H9 (cell line): ENCODE results near the gene ARHGDIA. TPM values are rescaled to one million over a fixed set of nuclear protein-coding genes. Genes with fewer than 3 reads are reported as not detected.

Experiments used
- DNase-seq: peaks from one replicate; pipeline ENCODE4 v3.0.0-alpha.2; 2017
- H2AFZ ChIP-seq: one replicate; pipeline ENCODE4 v1.6.1; 2013; ENCODE audit warnings: mild to moderate bottlenecking, low read length, control low read depth, moderate library complexity
- H2AK5ac ChIP-seq: 2 replicates; pipeline ENCODE4 v1.6.1; 2013; ENCODE audit warnings: low read length, control low read depth, mixed read lengths; ENCODE audit not compliant: insufficient read length
- H2BK120ac ChIP-seq: one replicate; pipeline ENCODE4 v1.6.1; 2013; ENCODE audit warnings: low read depth, mild to moderate bottlenecking, low read length, control low read depth, inconsistent platforms; ENCODE audit not compliant: poor library complexity, severe bottlenecking
- H2BK12ac ChIP-seq: 2 replicates; pipeline ENCODE4 v1.6.1; 2013; ENCODE audit warnings: low read length, control low read depth, mixed read lengths, low read depth; ENCODE audit not compliant: insufficient read length
- H2BK15ac ChIP-seq: 2 replicates; pipeline ENCODE4 v1.6.1; 2013; ENCODE audit warnings: low read depth, low read length, control low read depth
- H2BK20ac ChIP-seq: one replicate; pipeline ENCODE4 v1.6.1; 2013; ENCODE audit warnings: low read depth, mild to moderate bottlenecking, low read length, control low read depth, inconsistent platforms; ENCODE audit not compliant: poor library complexity, severe bottlenecking
- H2BK5ac ChIP-seq: 2 replicates; pipeline ENCODE4 v1.6.1; 2013; ENCODE audit warnings: low read length, control low read depth, mixed read lengths; ENCODE audit not compliant: insufficient read length
- H3K14ac ChIP-seq: 2 replicates; pipeline ENCODE4 v1.6.1; 2013; ENCODE audit warnings: low read length, control low read depth; ENCODE audit not compliant: insufficient read depth
- H3K18ac ChIP-seq: 2 replicates; pipeline ENCODE4 v1.6.1; 2013; ENCODE audit warnings: low read depth, mild to moderate bottlenecking, mixed read lengths, low read length, control low read depth; ENCODE audit not compliant: insufficient read length
- H3K23ac ChIP-seq: 2 replicates; pipeline ENCODE4 v1.6.1; 2013; ENCODE audit warnings: low read length, control low read depth, mixed read lengths, low read depth; ENCODE audit not compliant: insufficient read length
- H3K23me2 ChIP-seq: 2 replicates; pipeline ENCODE4 v1.6.1; 2013; ENCODE audit warnings: low read depth, mild to moderate bottlenecking, mixed read lengths, low read length, control low read depth; ENCODE audit not compliant: insufficient read length, poor library complexity, severe bottlenecking
- H3K27ac ChIP-seq: 2 replicates; pipeline ENCODE4 v1.5.1; 2013; ENCODE audit warnings: low read length, control low read depth, mixed read lengths, low read depth; ENCODE audit not compliant: insufficient read length
- H3K27me3 ChIP-seq: 2 replicates; pipeline ENCODE4 v1.6.1; 2013; ENCODE audit warnings: low read length, control low read depth, inconsistent platforms; ENCODE audit not compliant: insufficient read depth
- H3K4ac ChIP-seq: 2 replicates; pipeline ENCODE4 v1.6.1; 2013; ENCODE audit warnings: low read depth, mild to moderate bottlenecking, control low read depth, inconsistent platforms, low read length, moderate library complexity
- H3K4me1 ChIP-seq: 2 replicates; pipeline ENCODE4 v1.6.1; 2013; ENCODE audit warnings: low read length, control low read depth, inconsistent platforms; ENCODE audit not compliant: insufficient read depth
- H3K4me2 ChIP-seq: 2 replicates; pipeline ENCODE4 v1.6.1; 2013; ENCODE audit warnings: low read length, control low read depth, mixed read lengths; ENCODE audit not compliant: insufficient read length, insufficient read depth
- H3K56ac ChIP-seq: 2 replicates; pipeline ENCODE4 v1.6.1; 2013; ENCODE audit warnings: low read depth, mild to moderate bottlenecking, mixed read lengths, low read length, control low read depth; ENCODE audit not compliant: insufficient read length
- H3K79me1 ChIP-seq: 2 replicates; pipeline ENCODE4 v1.6.1; 2013; ENCODE audit warnings: low read depth, mild to moderate bottlenecking, moderate library complexity, low read length, control low read depth, inconsistent platforms; ENCODE audit not compliant: insufficient read depth, poor library complexity, severe bottlenecking
- H3K79me2 ChIP-seq: 2 replicates; pipeline ENCODE4 v1.6.1; 2013; ENCODE audit warnings: low read length, control low read depth, inconsistent platforms; ENCODE audit not compliant: insufficient read depth
- H3K9ac ChIP-seq: 2 replicates; pipeline ENCODE4 v1.6.1; 2013; ENCODE audit warnings: low read length, control low read depth, mixed read lengths; ENCODE audit not compliant: insufficient read length; ENCODE audit errors: extremely low read depth
- H3K9me3 ChIP-seq: one replicate; pipeline ENCODE4 v1.6.1; 2013; ENCODE audit warnings: low read depth, low read length, inconsistent platforms; ENCODE audit not compliant: control insufficient read depth
- H3T11ph ChIP-seq: one replicate; pipeline ENCODE4 v1.6.1; 2013; ENCODE audit warnings: mild to moderate bottlenecking, low read length, control low read depth, inconsistent platforms
- H4K20me1 ChIP-seq: one replicate; pipeline ENCODE4 v1.6.1; 2013; ENCODE audit not compliant: control insufficient read depth, insufficient read length, insufficient read depth
- H4K5ac ChIP-seq: 2 replicates; pipeline ENCODE4 v1.6.1; 2013; ENCODE audit warnings: low read depth, mild to moderate bottlenecking, mixed read lengths, low read length, control low read depth; ENCODE audit not compliant: insufficient read length
- H4K8ac ChIP-seq: replicated peaks from 2 replicates; pipeline ENCODE4 v1.6.1; 2013; ENCODE audit warnings: low read length, control low read depth, mixed read lengths, low read depth; ENCODE audit not compliant: insufficient read length
- H4K91ac ChIP-seq: 2 replicates; pipeline ENCODE4 v1.6.1; 2013; ENCODE audit warnings: low read depth, mild to moderate bottlenecking, moderate library complexity, mixed read lengths, low read length, control low read depth; ENCODE audit not compliant: insufficient read length
- H3K27ac Mint-ChIP-seq, 3 experiments: 2 replicates in 2 of 3; 3 replicates in 1 of 3; pipeline ENCODE4 v1.8.0; 2020 to 2021; ENCODE audit warnings: mixed read lengths in 3 of 3, mild to moderate bottlenecking in 1 of 3, moderate library complexity in 1 of 3
- H3K27me3 Mint-ChIP-seq: 2 replicates; pipeline ENCODE4 v1.8.0; 2021; ENCODE audit warnings: low read depth, mild to moderate bottlenecking, moderate library complexity, mixed read lengths
- H3K36me3 Mint-ChIP-seq, 3 experiments: 2 replicates in 2 of 3; 3 replicates in 1 of 3; pipeline ENCODE4 v1.8.0; 2020 to 2021; ENCODE audit warnings: low read depth in 3 of 3, mixed read lengths in 3 of 3; ENCODE audit not compliant: insufficient read depth in 1 of 3
- H3K4me1 Mint-ChIP-seq, 2 experiments: 2 replicates each; pipeline ENCODE4 v1.8.0; 2020; ENCODE audit warnings: mixed read lengths in 2 of 2
- H3K4me3 Mint-ChIP-seq, 2 experiments: 2 replicates in 1 of 2; 3 replicates in 1 of 2; pipeline ENCODE4 v1.8.0; 2020 to 2021; ENCODE audit warnings: mild to moderate bottlenecking in 2 of 2, mixed read lengths in 2 of 2, moderate library complexity in 1 of 2
- H3K9me3 Mint-ChIP-seq, 2 experiments: 2 replicates in 1 of 2; 3 replicates in 1 of 2; pipeline ENCODE4 v1.8.0; 2020; ENCODE audit warnings: mild to moderate bottlenecking in 2 of 2, mixed read lengths in 2 of 2, moderate library complexity in 1 of 2
- CTCF ChIP-seq: fragments of 200-600 bp; sonication (generic); conservative IDR thresholded peaks from 3 replicates; pipeline ENCODE4 v1.8.0; 2021; ENCODE audit warnings: antibody characterized with exemption, mild to moderate bottlenecking
- WGBS: extraction: QIAGEN DNeasy Blood & Tissue Kit; methylation state at CpG from one replicate; pipeline ENCODE4 v1.1.7; 2013; ENCODE audit warnings: missing lambda C conversion rate, low lambda C conversion rate, mixed read lengths; ENCODE audit not compliant: insufficient read length; ENCODE audit errors: extremely low coverage; 5-methylcytosine and 5-hydroxymethylcytosine counted together
- total RNA-seq: library from RNA; stranded (reverse); gene quantifications from 2 replicates; pipeline ENCODE4 v1.2.1, GENCODE V29; 2021

Gene ARHGDIA
- total RNA-seq, 1 experiment from 2014 or later, result 247 TPM

GRCh38 chr17:81831563-81831956 lies 39.6 kb downstream of the ARHGDIA start:
- peak overlapping the region; percentile 82 to 91 for H3K4me3 Mint-ChIP-seq
- DNase-seq, result no peak
- no peak overlapping the region for H3K27ac Mint-ChIP-seq
- peaks cover 6% of the 10 kb centered on the region; the same call in 1 of the 2 replicates for H3K79me2 ChIP-seq
- no peak overlapping the region for H3K56ac ChIP-seq
- peak overlapping the region; percentile 69 for H3K4me2 ChIP-seq
- no peaks in the 10 kb centered on the region for H3K9me3 Mint-ChIP-seq
- H3K4ac ChIP-seq, result no peak overlapping the region
- no peak overlapping the region for H2AFZ ChIP-seq
- H3K9me3 ChIP-seq, result no peaks in the 10 kb centered on the region
- peaks cover 13 to 17% of the 10 kb centered on the region in 2 experiments for H3K4me1 Mint-ChIP-seq
- H2BK15ac ChIP-seq, result no peak overlapping the region
- no peak overlapping the region for H3K18ac ChIP-seq
- H2BK5ac ChIP-seq, result no peak overlapping the region
- no peak overlapping the region for H3K14ac ChIP-seq
- no peaks in the 10 kb centered on the region for H3K27me3 ChIP-seq
- no peaks in the 10 kb centered on the region; the same call in 1 of the 2 replicates for H3K27me3 Mint-ChIP-seq
- H3T11ph ChIP-seq, result no peak overlapping the region
- H2AK5ac ChIP-seq, result no peak overlapping the region
- H3K23ac ChIP-seq, result no peak overlapping the region
- no peak overlapping the region for H3K27ac ChIP-seq
- no peak overlapping the region for H4K8ac ChIP-seq
- no peak overlapping the region for H3K9ac ChIP-seq
- no CpG with 5 or more reads among the region's 7 CpGs for WGBS
- no peak overlapping the region for H2BK12ac ChIP-seq
- H3K79me1 ChIP-seq, result peaks cover 7% of the 10 kb centered on the region
- no peaks in the 10 kb centered on the region for H4K20me1 ChIP-seq
- peaks cover 0 to 6% (median 0%) of the 10 kb centered on the region in 3 experiments; a peak in 4 of 7 replicates for H3K36me3 Mint-ChIP-seq
- H3K4me1 ChIP-seq, result peaks cover 3% of the 10 kb centered on the region; the same call in 1 of the 2 replicates
- TF ChIP-seq CTCF, result no peak
- no peak overlapping the region for H4K91ac ChIP-seq
- H2BK20ac ChIP-seq, result no peak overlapping the region
- no peak overlapping the region for H2BK120ac ChIP-seq
- H3K23me2 ChIP-seq, result peaks cover 17% of the 10 kb centered on the region
- no peak overlapping the region for H4K5ac ChIP-seq
